OCI-LY3 (cell line): ENCODE measurements around the gene FRMPD1.

Experiments
- H2AFZ ChIP-seq: fragments of 200-600, 300-600 bp; shearing (Covaris generic); 2 replicates; pipeline ENCODE4 v1.6.0; 2014; ENCODE audit warnings: antibody characterized with exemption, low read depth, low read length
- H3K27ac ChIP-seq: fragments of 200-600, 300-600 bp; sonication (generic); 2 replicates; pipeline ENCODE4 v1.5.1; 2014; ENCODE audit warnings: mild to moderate bottlenecking, low read length, moderate library complexity, mixed read lengths
- H3K27me3 ChIP-seq: fragments of 200-600, 300-600 bp; sonication (generic); 2 replicates; pipeline ENCODE4 v1.6.1; 2014; ENCODE audit warnings: low read depth, low read length, mixed read lengths
- H3K36me3 ChIP-seq: fragments of 200-600, 300-600 bp; sonication (generic); replicated peaks from 2 replicates; pipeline ENCODE3; 2014; ENCODE audit warnings: low read depth, low read length, mixed read lengths
- H3K4me1 ChIP-seq: fragments of 300-600, 200-600 bp; sonication (generic); 2 replicates; pipeline ENCODE4 v1.6.1; 2014; ENCODE audit warnings: low read length, mixed read lengths
- H3K4me2 ChIP-seq: fragments of 200-600, 300-600 bp; sonication (generic); 2 replicates; pipeline ENCODE4 v1.6.1; 2014; ENCODE audit warnings: low read length, mixed read lengths
- H3K4me3 ChIP-seq: fragments of 300-600, 200-600 bp; sonication (generic); 2 replicates; pipeline ENCODE4 v1.5.1; 2014; ENCODE audit warnings: antibody characterized with exemption, mild to moderate bottlenecking, low read length, moderate library complexity
- H3K79me2 ChIP-seq: fragments of 300-600, 200-600 bp; shearing (Covaris generic); 2 replicates; pipeline ENCODE4 v1.6.1; 2014; ENCODE audit warnings: mild to moderate bottlenecking, low read length, mixed read lengths
- H3K9ac ChIP-seq: fragments of 300-600, 200-600 bp; shearing (Covaris generic); 2 replicates; pipeline ENCODE4 v1.6.0; 2014; ENCODE audit warnings: mild to moderate bottlenecking, low read length, moderate library complexity
- H3K9me3 ChIP-seq: fragments of 200-600, 300-600 bp; shearing (Covaris generic); 2 replicates; pipeline ENCODE4 v1.6.1; 2014; ENCODE audit warnings: low read length, mixed read lengths; ENCODE audit not compliant: insufficient read depth
- H4K20me1 ChIP-seq: fragments of 200-600, 300-600 bp; sonication (generic); 2 replicates; pipeline ENCODE4 v1.6.1; 2016; ENCODE audit warnings: low read length, mixed read lengths; ENCODE audit not compliant: insufficient read depth
- CTCF ChIP-seq: fragments of 200-600, 300-600 bp; sonication (generic); IDR thresholded peaks from 2 replicates; pipeline ENCODE4 v1.5.1; 2014; ENCODE audit warnings: antibody characterized with exemption, low read length, low read depth
- EZH2phosphoT487 ChIP-seq: fragments of 200-600 bp; shearing (Covaris generic); IDR thresholded peaks from 2 replicates; pipeline ENCODE4 v1.6.1; 2018; ENCODE audit warnings: antibody characterized with exemption, mixed run types, low read depth

Gene FRMPD1

GRCh38 chr9:37740128-37740527, 89.4 kb downstream of the FRMPD1 start:
- no peak overlapping the region for H3K9ac ChIP-seq
- H3K4me1 ChIP-seq = no peaks in the 10 kb centered on the region
- no peaks in the 10 kb centered on the region for H3K36me3 ChIP-seq
- TF ChIP-seq CTCF = no peak
- H3K27me3 ChIP-seq = no peaks in the 10 kb centered on the region
- no peak overlapping the region for H2AFZ ChIP-seq
- H3K4me3 ChIP-seq = no peak overlapping the region
- H3K79me2 ChIP-seq = no peaks in the 10 kb centered on the region
- H3K27ac ChIP-seq = no peak overlapping the region
- H3K4me2 ChIP-seq = no peak overlapping the region
- no peaks in the 10 kb centered on the region for H3K9me3 ChIP-seq
- H4K20me1 ChIP-seq = no peaks in the 10 kb centered on the region

- no peaks in the 10 kb centered on the region for H3K4me1 ChIP-seq
- H3K4me3 ChIP-seq = no peak overlapping the region
- H3K27ac ChIP-seq = no peak overlapping the region
- no peaks in the 10 kb centered on the region for H3K9me3 ChIP-seq
- no peaks in the 10 kb centered on the region for H4K20me1 ChIP-seq
- no peak overlapping the region for H3K4me2 ChIP-seq
- no peaks in the 10 kb centered on the region for H3K36me3 ChIP-seq
- H2AFZ ChIP-seq = no peak overlapping the region
- TF ChIP-seq EZH2phosphoT487 (no peak), CTCF (no peak)
- no peak overlapping the region for H3K9ac ChIP-seq
- no peaks in the 10 kb centered on the region for H3K27me3 ChIP-seq
- no peaks in the 10 kb centered on the region for H3K79me2 ChIP-seq
Observed at GRCh38 chr9:37740631-37741328, 90.0 kb downstream of the FRMPD1 start.

GRCh38 chr9:37745970-37746369, 95.2 kb downstream of the FRMPD1 start:
- no peak for TF ChIP-seq EZH2phosphoT487
- Histone ChIP-seq H3K27me3 (no peaks in the 10 kb centered on the region), H3K4me3 (no peak overlapping the region), H3K4me1 (peaks cover 9% of the 10 kb centered on the region), H3K27ac (no peak overlapping the region), H3K4me2 (no peak overlapping the region), H3K9me3 (no peaks in the 10 kb centered on the region), H3K36me3 (no peaks in the 10 kb centered on the region), H3K79me2 (no peaks in the 10 kb centered on the region), H3K9ac (no peak overlapping the region), H2AFZ (no peak overlapping the region), H4K20me1 (no peaks in the 10 kb centered on the region)

- Histone ChIP-seq H4K20me1 (no peaks in the 10 kb centered on the region), H3K27me3 (no peaks in the 10 kb centered on the region), H3K4me2 (no peak overlapping the region), H3K4me3 (no peak overlapping the region), H3K79me2 (no peaks in the 10 kb centered on the region), H3K27ac (no peak overlapping the region), H3K36me3 (no peaks in the 10 kb centered on the region), H3K9me3 (no peaks in the 10 kb centered on the region), H3K4me1 (peaks cover 9% of the 10 kb centered on the region), H2AFZ (no peak overlapping the region), H3K9ac (no peak overlapping the region)
- TF ChIP-seq EZH2phosphoT487 = no peak
- TF ChIP-seq CTCF = no peak
Observed at GRCh38 chr9:37746448-37747270, 95.9 kb downstream of the FRMPD1 start.
